HepG2 (cell line): Measurements from ENCODE around the gene PHF14. TPM values are rescaled to one million over a fixed set of nuclear protein-coding genes. Genes with fewer than 3 reads are reported as not detected.

ENCODE experiments used
- ATAC-seq: fragments of 200-7000 bp; cut with Tn5 transposase; 3 replicates; pipeline ENCODE4 v1.9.1; 2020; ENCODE audit warnings: mild to moderate bottlenecking, moderate library complexity
- BruUV-seq: library from RNA; stranded (reverse); fragments of 400-500 nt; replicated peaks from 2 replicates; lab custom pipeline; 2021; lab: Mats Ljungman, UMichigan
- CTCF ChIA-PET: fragments of 300-600 bp; formaldehyde crosslinking; extraction: SDS; loops from one replicate; lab custom pipeline; 2021; ENCODE audit warnings: low total read pairs, inconsistent platforms, low intra/inter-chr PET ratio; lab: Yijun Ruan, JAX
- POLR2A ChIA-PET: fragments of 350-600 bp; sonication (Branson Sonifier 250); formaldehyde crosslinking; loops from one replicate; lab custom pipeline; 2020; ENCODE audit warnings: antibody characterized with exemption, inconsistent platforms; lab: Yijun Ruan, JAX
- DNase-seq: peaks from one replicate; pipeline ENCODE4 v3.0.0-alpha.2; 2015; ENCODE audit warnings: low spot score
- FAIRE-seq: peaks from 3 replicates; lab custom pipeline; 2011; peaks lifted over from hg19 to GRCh38; lab: Jason Lieb, UNC
- H2AFZ ChIP-seq: one replicate; pipeline ENCODE4 v1.6.1; 2011; ENCODE audit warnings: low read length, inconsistent platforms
- H3K27ac ChIP-seq: fragments of 300-600 bp; 3 replicates; pipeline ENCODE4 v1.8.0; 2011; ENCODE audit warnings: mixed run types, mild to moderate bottlenecking, mixed read lengths, low read length, inconsistent platforms; ENCODE audit not compliant: insufficient read depth; ENCODE audit errors: extremely low read length
- H3K27me3 ChIP-seq, 2 experiments: fragments of 200-600 bp in 1 of 2; 2 replicates in 1 of 2; 3 replicates in 1 of 2; pipeline versions ENCODE4 v1.6.0 to v1.8.0; 2011; ENCODE audit warnings: low read length in 2 of 2, mild to moderate bottlenecking in 2 of 2, moderate library complexity in 2 of 2, inconsistent platforms in 1 of 2; ENCODE audit not compliant: insufficient read depth in 2 of 2, control insufficient read depth in 1 of 2
- H3K36me3 ChIP-seq, 2 experiments: fragments of 200-600 bp in 1 of 2; replicated peaks in 1 of 2; 2 replicates in 1 of 2; 3 replicates in 1 of 2; pipeline versions ENCODE4 v1.5.1 to v1.8.0; 2011; ENCODE audit warnings: low read length in 2 of 2, inconsistent platforms in 1 of 2; ENCODE audit not compliant: insufficient read depth in 2 of 2, control insufficient read depth in 1 of 2
- H3K4me1 ChIP-seq: 2 replicates; pipeline ENCODE4 v1.5.1; 2012; ENCODE audit warnings: low read length, inconsistent platforms; ENCODE audit not compliant: insufficient read depth
- H3K4me2 ChIP-seq: 2 replicates; pipeline ENCODE4 v1.6.0; 2011; ENCODE audit warnings: low read depth, low read length, inconsistent platforms
- H3K4me3 ChIP-seq, 3 experiments: fragments of 200-600 bp in 1 of 3; sonication (generic), shearing (Covaris generic) in 1 of 3; replicated peaks in 1 of 3; 2 replicates each; pipeline ENCODE4 v1.5.1; 2011 to 2016; ENCODE audit warnings: low read length in 3 of 3, inconsistent platforms in 2 of 3, low read depth in 2 of 3, mild to moderate bottlenecking in 2 of 3, control low read depth in 1 of 3, mixed read lengths in 1 of 3; ENCODE audit not compliant: insufficient read depth in 1 of 3
- H3K79me2 ChIP-seq: one replicate; pipeline ENCODE4 v1.6.1; 2011; ENCODE audit warnings: low read length, inconsistent platforms; ENCODE audit not compliant: insufficient read depth
- H3K9ac ChIP-seq: 2 replicates; pipeline ENCODE4 v1.6.0; 2011; ENCODE audit warnings: mild to moderate bottlenecking, low read depth, low read length, inconsistent platforms; ENCODE audit not compliant: insufficient read depth
- H3K9me3 ChIP-seq: 2 replicates; pipeline ENCODE4 v1.5.1; 2012; ENCODE audit warnings: mild to moderate bottlenecking, low read length
- H4K20me1 ChIP-seq: 2 replicates; pipeline ENCODE4 v1.6.0; 2011; ENCODE audit warnings: inconsistent platforms, mild to moderate bottlenecking, low read length, moderate library complexity; ENCODE audit not compliant: insufficient read depth
- AHR ChIP-seq: IDR thresholded peaks from 2 replicates; pipeline ENCODE4 v1.6.1; 2018; ENCODE audit warnings: missing genetic modification reagents, missing compliant biosample characterization
- CBX1 ChIP-seq: IDR thresholded peaks from one replicate; pipeline ENCODE4 v1.6.1; 2016; ENCODE audit warnings: antibody characterized with exemption, low read depth
- DNMT1 ChIP-seq: sonication (generic); formaldehyde crosslinking; IDR thresholded peaks from 2 replicates; pipeline ENCODE4 v1.5.1; 2020; ENCODE audit warnings: mild to moderate bottlenecking, missing genetic modification reagents
- LCORL ChIP-seq, 2 experiments: fragments of 450-650 bp in 1 of 2; sonication (generic) in 1 of 2; formaldehyde crosslinking in 1 of 2; IDR thresholded peaks; 2 replicates each; pipeline versions ENCODE4 v1.5.0 to v1.6.1; 2017 to 2020; ENCODE audit warnings: antibody characterized with exemption in 1 of 2, missing genetic modification reagents in 1 of 2
- MAFF ChIP-seq: IDR thresholded peaks from 2 replicates; pipeline ENCODE4 v1.6.1; 2011; ENCODE audit warnings: low read depth, low read length, improper control_type of control experiment
- MAFK ChIP-seq, 2 experiments: IDR thresholded peaks in 1 of 2; conservative IDR thresholded peaks in 1 of 2; 2 replicates each; pipeline ENCODE4 v1.6.1; 2011; ENCODE audit warnings: improper control_type of control experiment in 2 of 2, low read length in 2 of 2
- MLLT10 ChIP-seq: sonication (generic); formaldehyde crosslinking; IDR thresholded peaks from 2 replicates; pipeline ENCODE4 v1.4.0; 2020; ENCODE audit warnings: missing genetic modification reagents
- PBX2 ChIP-seq: IDR thresholded peaks from 2 replicates; pipeline ENCODE4 v1.6.1; 2016; ENCODE audit warnings: control low read depth
- TBL1XR1 ChIP-seq: fragments of 150-350 bp; IDR thresholded peaks from 2 replicates; pipeline ENCODE4 v1.6.1; 2014; ENCODE audit warnings: borderline replicate concordance, low read length; ENCODE audit not compliant: partially characterized antibody
- ZNF296 ChIP-seq: sonication (generic); formaldehyde crosslinking; conservative IDR thresholded peaks from 2 replicates; pipeline ENCODE4 v1.5.0; 2020; ENCODE audit warnings: mild to moderate bottlenecking, missing genetic modification reagents
- ZNF335 ChIP-seq: sonication (generic); formaldehyde crosslinking; IDR thresholded peaks from 2 replicates; pipeline ENCODE4 v1.4.0; 2020; ENCODE audit warnings: missing genetic modification reagents
- ZNF558 ChIP-seq: sonication (generic); formaldehyde crosslinking; IDR thresholded peaks from 2 replicates; pipeline ENCODE4 v1.9.0; 2022; ENCODE audit warnings: mild to moderate bottlenecking, missing genetic modification reagents, borderline replicate concordance
- WGBS: methylation state at CpG from one replicate; pipeline ENCODE4 v1.1.6; 2017; ENCODE audit warnings: low lambda C conversion rate; 5-methylcytosine and 5-hydroxymethylcytosine counted together
- in situ Hi-C: cut with HindIII; loops from 2 replicates; pipeline ENCODE4 v1.10.0; 2017; ENCODE audit warnings: low pct_unique_long_range_greater_than_20kb; ENCODE audit not compliant: extremely low pct_ligation_motif_present
- intact Hi-C: fragments of 100-400 bp; cut with micrococcal nuclease; formaldehyde crosslinking; loops from one replicate; pipeline ENCODE4 v1.10.0; 2022; ENCODE audit not compliant: unreplicated experiment
- polyA plus RNA-seq, 8 experiments: library from polyadenylated mRNA; depleted of rRNA in 3 of 8; stranded (reverse) in 7 of 8; unstranded in 1 of 8; fragments of >200 nt; fragmentation: Illumina TruSeq in 4 of 8; extraction: Trizol in 4 of 8; gene quantifications; 2 replicates each; pipeline versions ENCODE4 v1.2.1 to v1.2.3, GENCODE V29; 2011 to 2016; ENCODE audit warnings: low read depth in 4 of 8, missing spikeins in 1 of 8, mixed read lengths in 1 of 8; ENCODE audit not compliant: insufficient read depth in 1 of 8
- total RNA-seq, 5 experiments: library from RNA; depleted of rRNA; stranded (reverse); fragments of >200 nt; fragmentation: Illumina TruSeq; extraction: Trizol; gene quantifications; 2 replicates each; pipeline ENCODE4 v1.2.3, GENCODE V29; 2016; ENCODE audit warnings: low read depth in 1 of 5

The PHF14 gene
- total and polyA plus RNA-seq, 2 of the 13 experiments (the other 11 are each of a cell fraction or from before 2014, with no cell fraction given) = 18.9 to 68.7 TPM

GRCh38 chr7:11120675-11121220 lies 147.1 kb downstream of the PHF14 start:
- Histone ChIP-seq H3K4me2 (no peak overlapping the region), H4K20me1 (no peaks in the 10 kb centered on the region), H3K4me1 (no peaks in the 10 kb centered on the region), H3K27ac (no peak overlapping the region), H2AFZ (no peak overlapping the region), H3K4me3 (no peak overlapping the region), H3K27me3 (no peaks in the 10 kb centered on the region)
- intact Hi-C loops = no loop called here
- FAIRE-seq (no peak), ATAC-seq (no peak)
- BruUV-seq = no TSS peak
- POLR2A ChIA-PET = no interaction called here
- no peak for TF ChIP-seq DNMT1 (CRISPR knock-in tag)
- no peak for TF ChIP-seq AHR (CRISPR knock-in tag)
- TF ChIP-seq ZNF558 (CRISPR knock-in tag) = no peak
- no peak for TF ChIP-seq ZNF335 (CRISPR knock-in tag)
- TF ChIP-seq, all 625 proteins: peak for 0
- CTCF ChIA-PET = no interaction called here
- in situ Hi-C loops = no loop called here
- H3K36me3 ChIP-seq = peaks cover 1 to 16% of the 10 kb centered on the region in 2 experiments; a peak in 2 of 5 replicates
- no peaks in the 10 kb centered on the region for H3K9me3 ChIP-seq
- no peak overlapping the region for H3K9ac ChIP-seq
- H3K79me2 ChIP-seq = no peaks in the 10 kb centered on the region
- 99% methylated on average over 3 of the region's 3 CpGs for WGBS
- DNase-seq = no peak

GRCh38 chr7:11124856-11125559 lies 151.3 kb downstream of the PHF14 start:
- ChIA-PET POLR2A (no interaction called here), CTCF (no interaction called here)
- TF ChIP-seq LCORL (IDR thresholded peaks at IDR 0.05) (no peak), LCORL (CRISPR knock-in tag; IDR thresholded peaks at IDR 0.05) (no peak), CBX1 (no peak), MAFK (conservative IDR thresholded peaks at IDR 0.05 in 1 of 2, IDR thresholded peaks at IDR 0.05 in 1 of 2; ENCODE audit: low read length in 2 of 2) (peak; percentile 36 to 70; a peak in 3 of 4 replicates), MLLT10 (CRISPR knock-in tag) (no peak), ZNF296 (no peak), TBL1XR1 (no peak), MAFF (peak; percentile 60; the same call in 1 of the 2 replicates), PBX2 (CRISPR knock-in tag) (no peak)
- no TSS peak for BruUV-seq
- no peak for ATAC-seq
- Histone ChIP-seq H3K36me3 (peaks cover 1 to 7% of the 10 kb centered on the region in 2 experiments; a peak in 2 of 5 replicates), H3K27ac (no peak overlapping the region), H3K27me3 (no peaks in the 10 kb centered on the region), H2AFZ (no peak overlapping the region), H3K4me2 (no peak overlapping the region), H3K9me3 (no peaks in the 10 kb centered on the region), H3K4me1 (no peaks in the 10 kb centered on the region), H3K4me3 (no peak overlapping the region), H3K9ac (no peak overlapping the region), H4K20me1 (no peaks in the 10 kb centered on the region), H3K79me2 (no peaks in the 10 kb centered on the region)
- in situ Hi-C loops = no loop called here
- FAIRE-seq = no peak
- WGBS = 91% methylated on average over 2 of the region's 2 CpGs
- no peak for DNase-seq
- intact Hi-C loops = no loop called here
